ENCODE results near the gene EFCAB6. TPM values are rescaled to one million over a fixed set of nuclear protein-coding genes. Genes with fewer than 3 reads are reported as not detected.

Gene EFCAB6
- total RNA-seq, 1 donor from 2014 or later: 2.1 TPM

GRCh38 chr22:43637275-43638260 is 174.5 kb downstream of the EFCAB6 start:
- no peak for DNase-seq

GRCh38 chr22:43636086-43636485 is 176.0 kb downstream of the EFCAB6 start:
- no peak for DNase-seq

GRCh38 chr22:43635101-43635500 is 177.0 kb downstream of the EFCAB6 start:
- DNase-seq: no peak

- DNase-seq: no peak
Observed at GRCh38 chr22:43634316-43634715, 177.8 kb downstream of the EFCAB6 start.

GRCh38 chr22:43633631-43634285 is 178.3 kb downstream of the EFCAB6 start:
- no peak for DNase-seq

- no peak for DNase-seq
Observed at GRCh38 chr22:43631846-43632245, 180.3 kb downstream of the EFCAB6 start.

GRCh38 chr22:43631201-43631600 is 180.9 kb downstream of the EFCAB6 start:
- no peak for DNase-seq

- DNase-seq: no peak
Observed at GRCh38 chr22:43630451-43630850, 181.7 kb downstream of the EFCAB6 start.

GRCh38 chr22:43628250-43628649 is 183.9 kb downstream of the EFCAB6 start:
- no peak for DNase-seq

GRCh38 chr22:43627485-43628213 is 184.5 kb downstream of the EFCAB6 start:
- DNase-seq: no peak

- DNase-seq: no peak
Observed at GRCh38 chr22:43625242-43625641, 186.9 kb downstream of the EFCAB6 start.

GRCh38 chr22:43624144-43624998 is 187.7 kb downstream of the EFCAB6 start:
- DNase-seq: no peak

- no peak for DNase-seq
Observed at GRCh38 chr22:43622886-43623285, 189.2 kb downstream of the EFCAB6 start.

GRCh38 chr22:43620197-43620596 is 191.9 kb downstream of the EFCAB6 start:
- DNase-seq: no peak

- DNase-seq: no peak
Observed at GRCh38 chr22:43618517-43618916, 193.6 kb downstream of the EFCAB6 start.

GRCh38 chr22:43616645-43617044 is 195.5 kb downstream of the EFCAB6 start:
- no peak for DNase-seq

GRCh38 chr22:43600265-43600664 is 211.8 kb downstream of the EFCAB6 start:
- no peak for DNase-seq

- no peak for DNase-seq
Observed at GRCh38 chr22:43592476-43592875, 219.6 kb downstream of the EFCAB6 start.

- DNase-seq: no peak
Observed at GRCh38 chr22:43591380-43591779, 220.7 kb downstream of the EFCAB6 start.

- DNase-seq: no peak
Observed at GRCh38 chr22:43587574-43587973, 224.5 kb downstream of the EFCAB6 start.

GRCh38 chr22:43583501-43583900 is 228.6 kb downstream of the EFCAB6 start:
- no peak for DNase-seq

GRCh38 chr22:43582394-43582793 is 229.7 kb downstream of the EFCAB6 start:
- no peak for DNase-seq

Measured in skin of body (tissue), 2 donors.